Middle frontal gyrus (tissue), 1 donor: ENCODE results near the gene C1orf35.

Experiments used
- DNase-seq: peaks from one replicate; pipeline ENCODE4 v3.0.0-alpha.2; 2015; ENCODE audit warnings: low spot score; ENCODE audit errors: extremely low spot score

Gene C1orf35

DNA sequence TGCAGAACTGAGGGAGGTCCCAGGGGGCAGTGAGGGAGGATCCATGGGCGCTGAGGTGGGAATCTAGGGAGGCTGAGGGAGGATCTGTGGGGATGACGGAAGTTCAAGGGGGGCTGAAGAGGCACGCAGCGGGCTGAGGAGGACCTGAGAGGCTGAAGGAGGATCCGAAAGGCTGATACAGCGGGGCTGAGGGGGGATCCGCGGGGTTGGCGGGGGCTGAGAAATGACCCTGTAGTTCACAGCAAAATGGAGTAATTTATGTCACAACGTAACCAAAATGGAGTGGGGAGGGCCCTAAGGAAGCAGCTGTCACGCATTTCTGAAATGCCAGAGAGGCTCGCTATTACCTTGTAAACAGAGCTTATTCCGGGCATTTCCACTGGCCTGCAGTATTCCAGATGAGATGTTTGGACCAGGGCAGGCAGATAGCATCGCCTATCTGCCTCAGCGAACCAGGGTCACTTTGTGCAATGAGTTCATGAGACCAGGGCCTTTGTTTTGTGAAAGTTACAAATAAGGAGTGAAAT, 6.9 kb upstream of the C1orf35 start:
- no peak for DNase-seq

DNA sequence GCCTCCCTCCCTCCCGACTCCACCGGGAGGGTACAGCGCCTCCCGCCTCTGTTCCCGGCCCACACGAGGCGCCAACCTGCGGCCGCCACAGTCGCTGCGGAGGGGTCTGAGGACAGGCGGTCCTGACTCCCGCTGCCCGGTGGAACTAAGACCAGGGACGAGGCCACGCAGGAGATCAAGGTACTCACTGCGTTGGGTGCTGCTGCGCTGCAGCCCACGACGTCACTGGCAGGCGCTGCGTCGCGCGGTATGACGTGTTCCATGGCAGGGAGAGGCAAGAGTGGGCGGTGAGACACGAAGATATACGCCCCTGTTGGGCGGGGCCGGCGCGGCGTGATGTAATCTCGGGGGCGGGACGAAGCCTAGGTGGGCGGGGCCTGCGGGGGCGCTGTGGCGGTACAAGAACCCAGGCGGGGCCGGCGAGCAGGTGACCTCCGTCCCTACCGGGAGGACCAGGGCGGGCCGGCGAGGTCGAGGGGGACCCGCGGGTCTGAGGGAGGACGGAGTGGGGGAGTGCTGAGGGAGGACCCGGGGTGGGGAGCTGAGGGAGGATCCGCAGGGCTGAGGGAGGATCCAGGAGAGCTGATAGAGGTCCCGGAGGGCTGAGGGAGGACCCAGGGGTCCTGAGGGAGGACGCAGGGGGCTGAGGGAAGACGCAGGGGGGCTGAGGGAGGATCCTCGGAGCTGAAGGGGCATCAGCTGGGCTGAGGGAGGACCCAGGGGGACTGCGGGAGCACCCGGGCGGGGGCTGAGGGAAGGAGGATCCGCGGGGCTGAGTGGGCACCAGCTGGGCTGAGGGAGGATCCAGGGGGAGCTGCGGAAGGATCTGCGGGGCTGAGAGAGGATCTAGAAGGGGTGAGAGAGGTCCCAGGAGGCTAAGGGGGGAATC, 6.2 kb upstream of the C1orf35 start, which contains the start of gene MRPL55:
TSS of gene MRPL55 (minus strand) at position 227 of the 889 bp plus-strand sequence. CDS start 1,039 bp downstream, outside the sequence.
- peak; percentile 98 for DNase-seq

DNA sequence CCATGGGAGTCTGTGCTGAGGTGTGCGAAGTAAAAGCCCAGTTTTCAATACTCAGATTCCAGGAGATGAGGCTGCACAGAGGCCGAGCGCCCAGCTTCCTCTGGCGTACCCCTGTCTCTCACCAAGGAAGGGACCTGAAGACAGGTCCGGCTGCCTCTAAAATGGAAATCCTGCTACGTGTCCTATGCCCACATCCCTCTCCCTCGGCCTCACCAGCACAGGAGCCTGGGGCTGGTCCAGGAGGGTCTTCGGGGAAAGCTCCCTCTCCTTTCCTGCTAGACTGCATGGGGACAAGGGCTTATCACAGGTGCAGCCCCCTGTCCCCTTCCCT, 5.6 kb upstream of the C1orf35 start:
- no peak for DNase-seq

DNA sequence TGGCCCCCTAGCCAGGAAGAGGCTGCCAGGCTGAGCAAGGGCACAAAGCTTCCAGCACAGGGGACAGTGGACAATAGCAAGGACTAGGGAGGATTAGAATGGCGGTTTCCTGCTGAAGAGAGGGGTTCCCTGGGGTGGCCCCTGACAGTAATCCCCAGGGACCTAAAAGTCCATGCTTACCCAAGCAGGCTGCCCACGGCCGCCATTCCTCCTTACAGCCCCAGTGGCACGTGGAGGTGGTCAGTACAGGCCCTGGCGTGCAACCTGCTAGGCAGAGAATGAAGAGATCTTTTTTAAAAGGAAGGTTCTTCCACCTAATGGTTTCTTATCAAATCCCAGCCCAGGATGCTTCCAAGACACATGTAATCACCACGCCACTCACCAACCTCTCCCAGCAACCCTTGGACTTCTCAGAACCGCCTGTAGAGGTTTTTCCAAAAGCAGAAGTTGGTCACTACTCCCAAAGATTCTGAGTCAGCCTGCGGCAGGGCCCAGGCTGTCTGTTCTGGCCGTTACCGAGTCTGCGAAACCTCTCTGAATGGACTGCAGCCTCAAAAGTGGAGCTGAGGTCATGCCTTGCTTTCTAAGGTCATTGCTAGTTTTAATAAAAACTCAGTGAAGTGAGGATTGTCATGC, 5.0 kb upstream of the C1orf35 start:
- DNase-seq = no peak

DNA sequence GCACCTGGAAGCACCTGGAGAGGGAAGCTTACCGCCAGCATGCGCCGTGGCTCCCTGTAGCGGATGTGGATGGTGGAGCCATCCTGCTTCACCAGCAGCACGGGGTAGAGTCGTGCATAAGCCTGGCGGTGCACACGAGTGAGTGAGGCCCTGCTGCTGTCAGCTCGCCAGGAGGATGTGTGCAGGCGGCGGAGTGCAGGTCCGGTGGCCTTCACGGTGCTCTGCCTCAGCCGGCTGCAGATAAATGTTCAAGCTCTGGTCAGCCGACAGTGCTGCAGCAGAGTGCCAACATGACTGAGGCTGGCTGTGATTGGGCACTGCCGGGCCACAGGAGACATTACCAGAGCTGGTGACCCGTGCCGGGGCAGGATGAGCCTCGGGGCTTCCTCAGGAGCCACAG, 4.5 kb upstream of the C1orf35 start:
- no peak for DNase-seq

DNA sequence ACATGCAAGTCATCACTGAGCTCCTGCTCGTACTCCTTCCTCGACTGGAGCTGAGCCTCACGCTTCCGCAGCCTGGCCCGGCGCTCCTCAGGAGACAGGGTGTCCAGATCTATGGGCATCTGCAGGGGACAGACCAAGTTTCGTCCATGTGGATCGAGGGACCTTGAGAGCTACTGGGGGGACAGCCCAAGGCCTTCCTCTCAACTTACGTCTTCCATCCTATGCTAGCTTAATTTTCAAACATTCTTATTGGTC, 3.6 kb upstream of the C1orf35 start:
- no peak for DNase-seq

DNA sequence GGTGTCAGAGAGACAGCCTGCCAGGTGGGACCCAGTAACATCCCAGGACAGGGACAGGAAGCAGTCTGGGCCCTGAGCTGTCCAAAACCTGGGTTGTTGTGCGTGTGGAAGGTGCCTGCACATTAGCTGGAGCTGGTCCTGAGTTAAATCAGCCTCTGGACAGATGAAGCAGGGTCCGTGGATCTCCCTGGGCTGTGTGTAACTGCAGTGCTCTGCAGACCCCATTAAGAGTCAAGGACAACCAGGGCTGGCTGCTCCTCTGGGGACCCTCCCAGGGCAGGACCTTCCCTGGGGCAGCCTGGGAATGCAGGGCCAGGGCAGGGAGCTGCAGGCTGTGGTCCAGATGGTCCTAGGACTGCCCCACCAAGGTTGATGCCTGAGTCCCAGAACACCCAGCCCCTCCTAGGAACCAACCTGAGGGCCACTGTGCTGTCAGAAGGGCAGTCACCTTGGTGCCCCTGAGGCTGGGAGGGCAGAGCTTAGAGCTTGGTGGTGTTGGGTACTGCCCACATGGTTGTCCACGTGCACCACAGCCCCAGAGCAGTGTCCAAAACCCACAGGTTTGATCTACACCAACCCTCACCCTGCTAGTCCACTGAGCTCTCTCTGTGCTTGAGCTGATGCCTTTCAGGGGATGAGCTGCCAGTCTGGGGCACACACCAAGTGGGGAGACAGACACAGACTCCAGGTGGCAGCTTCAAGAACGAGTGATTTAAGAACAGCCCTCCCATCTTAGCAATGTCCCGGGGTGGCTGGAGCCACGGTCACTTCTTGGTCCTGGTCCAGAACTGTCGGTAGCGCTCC, 3.1 kb upstream of the C1orf35 start:
- DNase-seq = no peak

DNA sequence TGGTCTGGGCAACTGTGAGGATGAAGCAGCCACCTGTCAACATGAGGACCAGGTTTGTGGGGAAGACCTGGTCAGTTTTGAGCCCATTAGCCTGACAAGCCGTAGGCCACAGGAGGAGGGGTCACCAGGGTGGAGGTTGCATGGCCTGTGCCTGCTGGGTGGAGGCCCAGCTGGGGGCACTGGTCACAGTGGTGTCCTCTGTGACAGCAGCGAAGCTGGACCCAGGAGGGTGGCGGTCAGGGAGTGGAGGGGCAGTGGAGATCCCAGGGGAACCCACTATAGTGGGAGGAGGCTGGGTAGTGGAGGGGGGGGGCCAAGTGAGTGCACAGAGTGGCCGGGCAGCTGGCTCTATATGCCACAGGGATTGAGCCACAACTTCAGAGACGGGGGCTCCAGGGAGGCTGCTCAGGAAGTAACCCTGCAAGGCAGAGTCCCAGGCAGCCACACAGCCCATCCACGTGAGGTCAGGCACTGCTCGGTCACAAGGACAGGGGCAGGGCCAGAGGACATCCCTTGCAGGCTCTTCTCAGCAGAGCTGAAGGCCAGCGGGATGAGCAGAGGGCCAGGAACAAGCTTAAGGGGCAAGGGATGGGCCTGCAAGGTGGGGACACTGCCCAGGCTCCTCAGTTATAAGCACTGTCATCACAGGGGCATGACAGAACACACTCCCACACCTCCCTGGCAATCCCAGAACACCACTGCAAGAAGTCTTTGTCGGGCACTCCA, 2.3 kb upstream of the C1orf35 start:
- DNase-seq = no peak

DNA sequence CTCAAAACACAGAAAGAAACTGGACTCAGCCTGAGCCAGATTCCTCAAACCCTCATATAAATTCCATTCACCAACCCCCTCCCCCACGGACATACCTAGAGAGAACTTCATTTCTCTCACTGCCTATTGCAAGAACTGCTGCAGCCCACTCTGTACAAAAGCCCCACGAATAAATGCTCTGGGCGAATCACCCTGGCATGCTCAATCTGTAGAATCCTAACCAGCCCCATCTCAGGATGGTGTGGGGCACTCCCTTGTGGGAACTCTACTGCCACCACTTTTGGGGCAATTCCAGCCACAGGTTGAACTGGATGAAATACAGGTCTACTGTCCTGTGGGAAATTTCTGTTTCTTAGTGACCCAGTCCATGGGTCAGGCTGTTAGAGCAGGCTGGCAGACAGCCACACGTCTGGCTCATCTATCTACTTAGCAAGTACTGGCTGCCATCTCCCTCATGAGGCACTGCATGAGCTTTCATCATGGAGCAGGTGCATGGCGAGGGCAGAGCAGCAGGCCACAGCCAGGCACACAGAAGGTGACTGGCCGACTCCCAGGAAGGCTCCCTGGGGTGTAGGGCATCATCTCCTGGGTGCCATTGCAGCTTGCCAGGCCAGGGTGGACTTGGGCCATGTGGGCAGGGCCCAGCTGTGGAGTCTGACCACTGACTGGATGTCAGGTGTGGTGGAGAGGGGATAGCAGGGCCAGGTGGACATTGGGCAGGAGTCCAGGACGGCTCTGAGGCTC, 1.6 kb upstream of the C1orf35 start:
- DNase-seq = no peak

DNA sequence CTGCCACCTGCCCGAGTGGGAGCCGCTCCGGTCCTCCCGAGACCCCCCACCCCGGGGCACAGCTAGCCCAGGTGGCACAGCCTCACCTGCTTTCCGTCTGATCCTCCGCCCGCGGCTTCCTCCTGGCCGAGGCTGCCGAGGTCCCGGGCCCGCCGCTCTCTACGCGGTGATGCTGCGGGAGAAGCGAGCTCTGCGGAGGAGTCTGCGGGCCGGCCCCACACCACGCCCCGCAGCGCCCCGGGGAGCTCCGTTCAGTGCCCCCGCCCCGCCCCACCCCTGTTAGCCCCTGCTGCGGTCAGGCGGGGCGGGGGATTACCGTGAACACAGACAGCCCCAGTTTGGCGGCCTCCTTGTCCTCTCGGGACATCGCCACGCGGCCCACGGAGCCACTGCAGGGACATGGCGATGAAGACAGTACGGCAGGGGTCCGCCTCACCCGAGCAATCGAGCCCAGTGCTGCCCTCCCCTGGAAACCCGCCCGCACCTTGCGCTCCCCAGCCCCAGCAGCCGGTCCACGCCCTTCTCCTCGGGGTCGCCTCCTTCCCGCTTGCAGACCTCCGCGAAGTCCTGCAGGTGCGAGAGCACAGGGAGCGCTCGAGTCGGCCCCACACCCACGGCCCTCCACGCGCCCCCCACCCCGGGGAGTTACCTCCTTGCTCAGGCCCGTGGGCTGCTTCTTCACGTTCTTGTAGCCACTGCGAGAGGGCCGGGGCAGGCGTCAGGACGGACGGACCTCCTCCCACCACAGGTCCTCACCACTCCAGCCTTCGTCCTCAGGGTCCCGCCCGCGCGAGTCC, 933 bp downstream of the C1orf35 start:
- DNase-seq = no peak

DNA sequence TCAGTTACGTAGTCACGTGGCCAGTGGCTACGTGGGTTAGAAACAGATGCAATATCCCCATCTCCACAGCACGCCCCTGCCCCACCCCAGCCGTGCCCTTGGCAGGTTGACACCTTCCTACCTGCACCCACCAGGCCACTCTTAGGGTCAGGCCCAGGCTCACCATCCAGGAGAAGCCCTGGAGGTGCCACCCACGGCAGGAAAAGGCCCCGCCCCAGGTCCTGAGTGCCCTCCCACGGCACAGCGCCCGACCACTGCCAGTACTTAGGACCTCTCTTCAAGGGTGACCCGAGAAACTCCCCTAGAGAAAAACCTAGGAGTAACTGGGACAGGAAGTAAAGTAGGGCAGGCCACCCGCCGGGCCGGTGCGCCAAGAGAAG, 1.5 kb downstream of the C1orf35 start:
- DNase-seq = no peak

DNA sequence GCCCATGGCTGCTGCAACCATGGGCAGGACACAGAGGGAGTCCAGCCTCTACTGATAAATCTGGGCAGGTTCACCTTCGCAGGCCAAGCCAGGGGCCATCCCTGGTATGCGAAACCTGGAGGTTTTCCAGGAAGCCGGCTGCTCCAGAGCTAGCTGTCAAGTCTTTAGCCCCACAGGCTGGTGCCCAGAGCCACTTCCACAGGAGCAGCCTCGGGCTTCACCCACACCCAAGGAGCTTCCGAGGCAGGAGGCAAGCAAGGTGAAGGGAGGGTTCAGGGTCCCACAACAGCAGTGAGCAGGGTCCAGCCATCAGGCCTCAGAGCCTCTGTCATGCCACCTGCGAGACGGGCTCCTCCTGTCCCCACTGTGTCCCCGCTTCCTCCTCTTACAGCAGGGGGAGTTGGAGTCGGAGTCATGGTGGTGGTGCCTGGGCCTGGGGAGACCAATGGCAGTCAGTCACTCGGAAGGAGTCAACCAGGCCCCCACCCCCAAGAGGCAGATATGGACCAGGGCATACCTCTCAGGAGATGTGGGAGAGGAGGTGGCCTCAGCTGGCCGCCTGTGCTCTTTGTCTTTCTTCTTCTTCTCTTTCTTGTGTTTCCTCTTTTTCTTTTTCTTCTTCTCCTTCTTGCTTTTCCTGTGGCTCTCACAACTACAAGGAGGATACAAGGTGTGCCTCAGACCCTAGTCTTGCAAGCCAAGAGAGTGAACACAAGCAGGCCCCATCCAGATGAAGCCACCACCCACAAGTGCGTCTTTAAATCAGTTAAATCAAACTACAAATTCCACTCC, 2.1 kb downstream of the C1orf35 start:
- no peak for DNase-seq

DNA sequence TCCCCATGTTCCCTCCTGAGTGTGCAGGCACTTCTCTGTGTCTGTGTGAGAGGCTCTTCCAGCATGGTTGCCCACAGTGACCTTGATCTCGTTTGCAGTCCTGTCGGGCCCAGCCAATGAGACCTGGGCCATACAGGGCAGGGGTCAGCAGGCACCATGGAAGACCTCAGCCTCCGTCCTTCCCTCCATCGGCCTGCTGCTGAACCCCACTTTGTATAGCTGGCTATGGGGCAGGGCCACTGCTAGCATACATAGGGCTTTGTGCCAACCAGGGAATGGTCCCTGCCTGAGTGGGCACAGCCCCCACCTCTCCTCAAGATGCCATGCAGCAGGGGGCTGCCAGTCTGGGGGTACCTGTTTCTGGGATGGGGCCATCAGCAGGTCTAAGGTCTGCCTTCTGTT, 3.8 kb downstream of the C1orf35 start:
- no peak for DNase-seq

DNA sequence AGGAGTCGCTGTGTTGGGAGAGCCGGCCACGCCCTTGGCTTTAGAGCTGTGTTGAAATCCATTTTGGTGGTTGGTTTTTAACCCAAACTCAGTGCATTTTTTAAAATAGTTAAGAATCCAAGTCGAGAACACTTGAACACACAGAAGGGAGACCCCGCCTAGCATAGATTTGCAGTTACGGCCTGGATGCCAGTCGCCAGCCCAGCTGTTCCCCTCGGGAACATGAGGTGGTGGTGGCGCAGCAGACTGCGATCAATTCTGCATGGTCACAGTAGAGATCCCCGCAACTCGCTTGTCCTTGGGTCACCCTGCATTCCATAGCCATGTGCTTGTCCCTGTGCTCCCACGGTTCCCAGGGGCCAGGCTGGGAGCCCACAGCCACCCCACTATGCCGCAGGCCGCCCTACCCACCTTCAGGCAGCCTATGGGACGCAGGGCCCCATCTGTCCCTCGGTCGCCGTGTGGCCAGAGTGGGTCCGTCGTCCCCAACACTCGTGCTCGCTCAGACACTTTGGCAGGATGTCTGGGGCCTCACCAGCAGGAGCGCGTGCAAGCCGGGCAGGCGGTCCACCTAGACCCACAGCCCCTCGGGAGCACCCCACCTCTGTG, 4.7 kb downstream of the C1orf35 start:
- no peak for DNase-seq

DNA sequence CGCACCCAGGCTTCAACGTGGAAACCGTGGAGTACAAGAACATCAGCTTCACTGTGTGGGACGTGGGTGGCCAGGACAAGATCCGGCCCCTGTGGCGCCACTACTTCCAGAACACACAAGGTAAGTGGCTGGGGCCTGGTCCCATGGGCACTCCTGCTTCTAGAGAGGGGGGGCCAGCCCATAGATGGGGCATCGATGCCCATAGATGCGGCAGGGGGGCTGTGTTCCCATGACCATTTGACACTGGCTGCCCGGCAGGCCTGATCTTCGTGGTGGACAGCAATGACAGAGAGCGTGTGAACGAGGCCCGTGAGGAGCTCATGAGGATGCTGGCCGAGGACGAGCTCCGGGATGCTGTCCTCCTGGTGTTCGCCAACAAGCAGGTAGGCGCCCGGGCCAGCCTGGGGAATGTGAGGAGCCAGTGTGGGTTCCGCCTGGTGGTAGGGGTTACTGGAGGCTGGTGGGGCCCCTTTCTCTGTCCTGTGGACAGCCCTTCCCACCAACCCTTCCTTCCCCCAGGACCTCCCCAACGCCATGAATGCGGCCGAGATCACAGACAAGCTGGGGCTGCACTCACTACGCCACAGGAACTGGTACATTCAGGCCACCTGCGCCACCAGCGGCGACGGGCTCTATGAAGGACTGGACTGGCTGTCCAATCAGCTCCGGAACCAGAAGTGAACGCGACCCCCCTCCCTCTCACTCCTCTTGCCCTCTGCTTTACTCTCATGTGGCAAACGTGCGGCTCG, 5.6 kb downstream of the C1orf35 start:
- no peak for DNase-seq

DNA sequence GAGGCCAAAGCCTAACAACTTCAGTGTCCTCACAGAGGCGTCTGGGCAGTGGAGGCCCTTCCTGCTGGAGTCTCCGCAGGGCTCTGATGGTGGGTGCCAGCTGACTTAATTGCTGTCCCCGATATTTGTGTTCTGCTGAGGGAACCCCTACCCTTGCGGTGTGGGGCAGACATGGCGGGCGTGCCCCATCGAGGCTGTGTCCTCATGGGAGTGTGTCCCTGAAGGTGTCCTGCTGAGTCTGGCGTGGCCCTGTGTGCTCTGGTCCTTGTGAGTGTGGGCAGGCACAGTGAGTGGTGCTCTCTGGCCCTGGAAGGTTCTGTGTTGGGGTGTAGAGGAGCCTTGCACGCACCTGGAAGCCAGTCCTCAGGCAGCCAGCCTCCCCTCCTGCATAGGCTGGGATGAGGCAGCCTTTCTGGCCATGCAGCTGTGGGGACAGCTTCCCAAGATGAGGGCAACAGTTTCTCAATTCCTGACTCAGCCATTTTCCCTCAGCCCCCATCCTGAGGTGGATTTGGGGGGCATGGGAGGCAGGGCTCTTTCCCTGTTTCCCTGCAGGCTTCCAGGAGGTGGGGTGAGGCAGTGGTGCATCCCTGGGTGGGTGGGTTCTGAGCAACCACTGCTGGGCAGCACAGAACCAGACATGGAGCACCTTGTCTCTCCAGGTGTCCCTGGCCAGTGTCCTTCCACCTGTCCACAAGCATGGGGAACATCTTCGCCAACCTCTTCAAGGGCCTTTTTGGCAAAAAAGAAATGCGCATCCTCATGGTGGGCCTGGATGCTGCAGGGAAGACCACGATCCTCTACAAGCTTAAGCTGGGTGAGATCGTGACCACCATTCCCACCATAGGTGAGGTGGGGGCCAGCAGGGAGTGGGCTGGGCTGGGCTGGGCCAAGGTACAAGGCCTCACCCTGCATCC, 6.5 kb downstream of the C1orf35 start:
- no peak for DNase-seq

DNA sequence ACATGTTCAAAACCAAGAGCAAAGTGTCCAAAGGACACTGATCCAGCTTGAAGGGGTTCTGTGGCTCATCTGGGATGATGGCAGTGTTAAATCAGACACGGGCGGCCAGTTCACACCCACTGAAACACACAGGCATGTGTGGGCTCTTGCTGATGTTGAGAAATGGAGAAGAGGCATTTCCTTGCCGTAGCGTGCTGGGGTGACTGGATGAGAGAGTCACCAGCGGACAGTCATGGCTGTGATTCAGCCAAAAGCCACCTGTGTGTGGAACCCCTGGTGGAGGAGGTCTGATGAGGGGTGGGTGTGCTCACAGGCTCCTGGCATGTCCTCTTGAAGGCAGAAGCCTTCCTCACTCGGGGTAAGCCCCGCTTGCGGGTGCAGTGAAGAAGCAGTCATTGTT, 7.2 kb downstream of the C1orf35 start:
- DNase-seq = no peak
